MG63 (cell line): ENCODE results near the gene G6PC1. TPM values are rescaled to one million over a fixed set of nuclear protein-coding genes. Genes with fewer than 3 reads are reported as not detected.
"Not testable (repeated sequence)": the region's sequence is repeated elsewhere in the genome, so short reads cannot be mapped to it uniquely, and the experiment has no call there.

Experiments used
- DNase-seq: peaks from one replicate; pipeline ENCODE4 v3.0.0-alpha.2; 2020
- H3K27me3 ChIP-seq: fragments of 250-450 bp; sonication (Bioruptor Pico); 2 replicates; pipeline ENCODE4 v1.5.1; 2020; ENCODE audit warnings: mild to moderate bottlenecking, moderate library complexity
- H3K36me3 ChIP-seq: fragments of 250-450 bp; sonication (Bioruptor Pico); 2 replicates; pipeline ENCODE4 v1.5.1; 2020; ENCODE audit warnings: mild to moderate bottlenecking, moderate library complexity
- H3K4me3 ChIP-seq: fragments of 250-450 bp; sonication (Bioruptor Pico); 2 replicates; pipeline ENCODE4 v1.5.1; 2020; ENCODE audit warnings: mild to moderate bottlenecking, moderate library complexity
- H3K9me3 ChIP-seq: fragments of 250-450 bp; sonication (Bioruptor Pico); 2 replicates; pipeline ENCODE4 v1.5.1; 2020; ENCODE audit warnings: mild to moderate bottlenecking, moderate library complexity
- total RNA-seq: library from RNA; depleted of rRNA; stranded (reverse); fragments of >200 nt; shearing (Covaris generic); gene quantifications from 2 replicates; pipeline ENCODE4 v1.2.3, GENCODE V29; 2014; ENCODE audit warnings: low replicate concordance

Gene G6PC1
- total RNA-seq, 1 experiment from 2014 or later: not detected

DNA sequence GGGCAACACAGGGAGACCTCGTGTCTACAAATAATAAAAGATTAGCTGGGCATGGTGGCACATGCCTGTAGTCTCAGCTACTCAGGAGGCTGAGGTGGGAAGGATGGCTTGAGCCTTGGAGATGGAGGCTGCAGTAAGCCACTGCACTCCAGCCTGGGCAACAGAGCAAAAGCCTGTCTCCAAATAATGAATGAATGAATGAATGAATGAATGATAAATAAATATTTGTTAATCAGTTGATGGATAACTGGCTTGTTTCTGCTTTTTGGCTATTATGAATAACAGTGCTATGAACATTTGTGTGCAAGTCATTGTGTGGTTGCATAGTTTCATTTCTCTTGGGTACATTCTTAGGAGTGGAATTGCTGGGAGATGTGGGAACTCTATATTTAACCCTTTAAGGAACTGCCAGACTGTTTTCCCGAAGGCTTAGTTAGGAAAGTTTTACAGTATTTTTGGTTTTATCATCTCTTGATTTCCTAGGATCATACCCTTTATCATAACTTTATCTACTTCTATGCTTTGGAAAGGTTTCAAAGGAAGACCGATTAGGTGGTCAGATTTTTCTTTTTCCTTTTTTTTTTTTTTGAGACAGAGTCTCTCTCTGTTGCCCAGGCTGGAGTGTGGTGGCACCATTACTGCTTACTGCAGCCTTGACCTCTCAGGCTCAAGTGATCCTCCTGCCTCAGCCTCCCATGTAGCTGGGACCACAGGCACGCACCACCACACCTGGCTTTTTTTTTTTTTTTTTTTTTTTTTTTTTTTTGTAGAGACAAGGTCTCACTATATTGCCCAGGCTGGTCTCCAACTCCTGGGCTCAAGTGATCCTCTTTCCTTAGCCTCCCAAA, 16.0 kb downstream of the G6PC1 start:
- H3K36me3 ChIP-seq, H3K27me3 ChIP-seq, H3K9me3 ChIP-seq, DNase-seq, H3K4me3 ChIP-seq: not testable (repeated sequence)

DNA sequence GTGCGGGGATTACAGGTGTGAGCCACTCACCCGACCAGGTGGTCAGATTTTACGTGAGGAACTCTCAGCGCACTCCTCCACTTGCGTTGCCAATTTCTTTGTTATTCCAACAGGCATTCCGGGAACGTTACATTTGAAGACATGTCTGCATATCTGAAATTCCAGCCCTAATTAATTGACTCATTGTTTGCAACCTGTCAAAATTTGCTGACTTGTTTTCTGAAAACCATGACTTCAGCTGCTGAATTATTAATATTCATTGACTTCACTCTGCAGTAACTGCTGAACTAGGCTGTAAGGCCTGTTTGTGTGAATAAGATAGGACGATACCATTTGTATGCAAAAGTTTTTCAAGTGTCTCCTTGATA, 16.6 kb downstream of the G6PC1 start:
- Histone ChIP-seq H3K36me3 (no peaks in the 10 kb centered on the region), H3K27me3 (no peaks in the 10 kb centered on the region), H3K4me3 (no peak overlapping the region), H3K9me3 (no peaks in the 10 kb centered on the region)
- DNase-seq: no peak

GRCh38 chr17:42918902-42919521, 18.4 kb downstream of the G6PC1 start:
- H3K4me3 ChIP-seq: no peak overlapping the region
- no peak for DNase-seq
- no peaks in the 10 kb centered on the region for H3K36me3 ChIP-seq
- H3K9me3 ChIP-seq: no peaks in the 10 kb centered on the region
- no peaks in the 10 kb centered on the region for H3K27me3 ChIP-seq

DNA sequence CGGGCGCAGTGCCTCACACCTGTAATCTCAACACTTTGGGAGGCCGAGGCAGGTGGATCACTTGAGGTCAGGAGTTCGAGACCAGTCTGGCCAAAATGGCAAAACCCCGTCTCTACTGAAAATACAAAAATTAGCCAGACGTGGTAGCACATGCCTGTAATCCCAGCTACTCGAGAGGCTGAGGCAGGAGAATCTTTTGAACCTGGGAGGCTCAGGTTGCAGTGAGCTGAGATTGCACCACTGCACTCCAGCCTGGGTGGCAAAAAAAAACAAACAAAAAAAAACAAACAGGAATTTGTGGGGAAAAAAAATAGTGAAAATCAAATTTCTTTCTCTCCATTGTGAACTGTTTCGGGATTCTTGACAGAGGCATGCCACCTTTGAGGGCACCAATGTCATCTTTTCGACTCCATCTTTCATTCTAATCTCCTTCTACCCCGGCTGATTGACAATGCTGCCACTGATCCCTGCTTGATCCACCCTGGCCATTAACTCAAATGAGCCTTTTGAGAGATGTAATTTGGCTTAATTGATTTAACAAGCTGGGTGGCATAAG, 19.0 kb downstream of the G6PC1 start:
- not testable (repeated sequence) for DNase-seq, H3K9me3 ChIP-seq, H3K36me3 ChIP-seq, H3K4me3 ChIP-seq, H3K27me3 ChIP-seq

GRCh38 chr17:42920106-42920900, 19.7 kb downstream of the G6PC1 start:
- Histone ChIP-seq H3K9me3 (no peaks in the 10 kb centered on the region), H3K36me3 (no peaks in the 10 kb centered on the region), H3K27me3 (no peaks in the 10 kb centered on the region), H3K4me3 (no peak overlapping the region)
- no peak for DNase-seq

GRCh38 chr17:42920922-42921321, 20.3 kb downstream of the G6PC1 start:
- Histone ChIP-seq H3K9me3 (no peaks in the 10 kb centered on the region), H3K27me3 (no peaks in the 10 kb centered on the region), H3K36me3 (no peaks in the 10 kb centered on the region), H3K4me3 (no peak overlapping the region)
- no peak for DNase-seq

- Histone ChIP-seq H3K36me3 (no peaks in the 10 kb centered on the region), H3K9me3 (no peaks in the 10 kb centered on the region), H3K4me3 (no peak overlapping the region), H3K27me3 (no peaks in the 10 kb centered on the region)
- DNase-seq: no peak
Measured at GRCh38 chr17:42922294-42922693, 21.7 kb downstream of the G6PC1 start.

GRCh38 chr17:42923472-42923871, 22.9 kb downstream of the G6PC1 start:
- DNase-seq, H3K36me3 ChIP-seq, H3K9me3 ChIP-seq, H3K27me3 ChIP-seq, H3K4me3 ChIP-seq: not testable (repeated sequence)

GRCh38 chr17:42924891-42925290, 24.3 kb downstream of the G6PC1 start:
- H3K4me3 ChIP-seq: no peak overlapping the region
- H3K36me3 ChIP-seq: no peaks in the 10 kb centered on the region
- no peaks in the 10 kb centered on the region for H3K9me3 ChIP-seq

DNA sequence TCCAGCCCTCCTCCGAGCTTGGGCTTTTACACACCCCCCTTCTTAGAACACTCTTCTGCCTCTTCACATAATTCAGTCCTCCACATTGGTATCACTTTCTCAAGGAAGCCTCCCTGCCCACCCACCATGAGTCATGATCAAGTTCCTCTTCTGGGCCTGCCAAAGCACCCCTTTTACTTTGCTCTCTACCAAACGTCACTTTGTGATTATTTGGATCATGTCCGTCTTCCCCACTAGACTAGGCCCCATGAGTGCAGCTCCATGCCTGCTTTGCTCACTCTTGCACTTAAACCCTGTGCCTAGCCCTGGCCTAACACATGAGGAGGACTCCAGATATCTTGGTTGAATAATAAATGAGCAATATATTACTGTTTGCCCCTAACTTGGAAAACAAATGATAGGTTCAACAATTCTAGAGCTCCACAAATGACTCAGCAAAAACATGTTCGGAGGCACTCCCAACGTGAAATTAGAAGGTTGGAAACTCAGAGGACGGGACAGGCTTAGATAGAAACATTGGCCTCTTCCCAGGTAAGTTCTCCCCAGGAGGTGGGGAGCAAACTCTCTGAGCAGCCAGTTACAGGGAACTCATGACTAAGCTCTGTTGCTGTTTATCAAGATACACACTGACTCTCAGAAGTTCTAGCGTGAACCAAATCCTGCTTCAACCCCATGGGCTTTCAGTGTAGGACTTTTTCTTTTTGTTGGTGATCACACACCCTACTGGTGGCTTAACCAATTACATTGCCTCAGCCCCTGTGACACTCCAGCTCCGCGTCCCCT, 28.3 kb downstream of the G6PC1 start:
- Histone ChIP-seq H3K36me3 (no peaks in the 10 kb centered on the region), H3K27me3 (no peaks in the 10 kb centered on the region), H3K4me3 (no peak overlapping the region), H3K9me3 (no peaks in the 10 kb centered on the region)
- DNase-seq: peak; percentile 72

More at GRCh38 chr17:42924891-42925290, 24.3 kb downstream of the G6PC1 start:
- DNase-seq: no peak
- no peaks in the 10 kb centered on the region for H3K27me3 ChIP-seq

- no peaks in the 10 kb centered on the region for H3K36me3 ChIP-seq
- DNase-seq: no peak
- H3K27me3 ChIP-seq: no peaks in the 10 kb centered on the region
- H3K9me3 ChIP-seq: no peaks in the 10 kb centered on the region
- no peak overlapping the region for H3K4me3 ChIP-seq
Measured at GRCh38 chr17:42929497-42929844, 28.9 kb downstream of the G6PC1 start.

GRCh38 chr17:42937712-42938596, 37.4 kb downstream of the G6PC1 start:
- Histone ChIP-seq H3K36me3 (no peaks in the 10 kb centered on the region), H3K9me3 (no peaks in the 10 kb centered on the region), H3K27me3 (peaks cover 3% of the 10 kb centered on the region), H3K4me3 (no peak overlapping the region)
- peak; percentile 35 for DNase-seq

- Histone ChIP-seq H3K4me3 (no peak overlapping the region), H3K27me3 (no peaks in the 10 kb centered on the region; the same call in 1 of the 2 replicates), H3K36me3 (peaks cover 5% of the 10 kb centered on the region), H3K9me3 (no peaks in the 10 kb centered on the region)
- peak; percentile 88 for DNase-seq
Measured at GRCh38 chr17:42944211-42944610, 43.6 kb downstream of the G6PC1 start.

DNA sequence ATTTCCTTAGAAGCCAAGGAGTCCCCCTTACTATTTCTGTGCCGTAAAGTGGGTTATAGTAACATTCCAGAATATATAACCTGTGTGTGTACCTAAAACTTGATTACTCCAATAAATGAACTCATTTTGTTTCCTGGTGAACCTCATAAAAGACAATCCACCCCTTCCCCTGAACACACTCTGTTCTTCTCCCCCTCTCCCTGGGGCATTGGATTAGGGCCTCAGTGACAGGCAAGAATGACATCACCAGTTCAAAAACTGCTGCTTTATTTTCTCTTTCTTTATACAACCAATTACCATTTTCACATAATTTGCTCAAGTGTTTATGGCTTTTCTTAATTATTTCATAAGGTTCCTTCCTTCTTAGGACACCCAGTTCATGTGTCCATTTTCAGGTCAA, 46.2 kb downstream of the G6PC1 start:
- H3K27me3 ChIP-seq: no peaks in the 10 kb centered on the region
- H3K36me3 ChIP-seq: peaks cover 26% of the 10 kb centered on the region
- no peak overlapping the region for H3K4me3 ChIP-seq
- no peaks in the 10 kb centered on the region for H3K9me3 ChIP-seq
- no peak for DNase-seq

DNA sequence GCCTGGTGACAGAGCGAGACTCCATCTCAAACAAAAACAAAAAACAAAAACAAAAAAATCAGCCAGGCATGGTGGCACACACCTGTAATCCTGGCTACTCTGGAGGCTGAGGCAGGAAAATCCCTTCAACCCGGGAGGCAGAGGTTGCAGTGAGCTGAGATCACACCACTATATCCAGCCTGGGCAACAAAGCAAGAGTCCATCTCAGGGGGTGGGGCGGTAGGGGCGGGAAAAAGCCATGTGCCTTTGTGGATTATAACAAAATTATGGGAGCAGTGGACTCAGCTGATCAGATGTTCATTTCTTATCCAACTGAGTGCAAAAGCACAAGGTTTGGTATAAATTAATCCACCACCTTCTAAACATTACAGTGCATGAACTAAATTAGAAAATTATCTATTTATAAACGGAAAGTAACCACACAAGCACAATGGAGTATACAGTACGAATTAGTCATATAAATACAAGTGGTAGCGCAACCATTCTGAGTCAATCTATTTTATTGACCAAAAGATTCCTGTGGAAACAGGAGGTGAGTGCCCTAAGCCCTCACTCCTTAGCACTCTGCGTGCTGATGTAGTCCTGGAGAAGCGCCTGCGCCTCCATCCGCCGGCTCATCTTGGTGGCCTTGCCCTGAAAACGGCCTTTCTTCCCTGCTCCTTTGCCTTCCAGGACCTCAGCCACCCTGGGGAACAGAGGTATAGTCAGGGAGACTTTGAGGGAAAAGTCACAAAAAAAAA, 49.6 kb downstream of the G6PC1 start:
- Histone ChIP-seq H3K4me3 (no peak overlapping the region), H3K27me3 (no peaks in the 10 kb centered on the region), H3K9me3 (no peaks in the 10 kb centered on the region), H3K36me3 (peaks cover 54% of the 10 kb centered on the region)
- peak; percentile 67 for DNase-seq
